NCI-H226 (cell line): Measurements from ENCODE around the gene GPC1.
"Not testable (repeated sequence)": the region's sequence is repeated elsewhere in the genome, so short reads cannot be mapped to it uniquely, and the experiment has no call there.

Experiments used
- DNase-seq: peaks from one replicate; pipeline ENCODE4 v3.0.0-alpha.2; 2015

The GPC1 gene

DNA sequence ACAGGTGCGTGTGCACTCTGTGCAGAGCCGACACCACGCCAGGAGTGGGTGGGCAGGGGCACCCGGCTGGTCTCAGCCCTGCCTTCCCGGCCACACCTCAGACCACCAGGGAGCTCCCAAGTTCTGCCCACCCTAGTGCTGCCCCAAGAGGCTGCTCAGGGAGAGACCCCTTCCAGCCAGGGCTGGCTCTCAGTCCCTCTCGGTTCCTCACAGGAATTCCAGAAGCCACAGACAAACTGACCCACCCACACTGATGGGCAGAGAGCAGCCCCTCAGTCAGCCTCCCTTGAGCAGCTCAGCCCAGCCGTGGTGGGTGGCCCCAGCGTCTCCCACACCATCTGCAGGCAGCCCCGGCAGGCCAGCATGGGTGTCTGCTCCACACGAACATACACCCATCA is 33.8 kb downstream of the GPC1 start:
- DNase-seq = no peak

DNA sequence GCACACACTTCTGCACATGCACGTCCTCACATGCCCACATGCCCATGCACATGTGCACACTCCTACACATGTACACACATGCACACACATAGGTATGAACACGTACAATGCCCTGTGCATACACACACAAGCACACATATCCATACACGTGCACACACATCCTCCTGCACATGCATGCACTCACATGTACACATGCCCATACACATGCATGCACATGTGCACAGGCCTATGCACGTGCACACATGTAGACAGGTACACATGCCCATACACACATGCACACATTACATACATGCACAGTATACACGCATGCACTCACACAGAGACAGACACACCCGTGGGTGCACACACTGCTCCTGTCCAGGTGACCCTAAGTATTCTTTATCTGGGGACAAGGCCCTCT is 34.3 kb downstream of the GPC1 start:
- DNase-seq = no peak

DNA sequence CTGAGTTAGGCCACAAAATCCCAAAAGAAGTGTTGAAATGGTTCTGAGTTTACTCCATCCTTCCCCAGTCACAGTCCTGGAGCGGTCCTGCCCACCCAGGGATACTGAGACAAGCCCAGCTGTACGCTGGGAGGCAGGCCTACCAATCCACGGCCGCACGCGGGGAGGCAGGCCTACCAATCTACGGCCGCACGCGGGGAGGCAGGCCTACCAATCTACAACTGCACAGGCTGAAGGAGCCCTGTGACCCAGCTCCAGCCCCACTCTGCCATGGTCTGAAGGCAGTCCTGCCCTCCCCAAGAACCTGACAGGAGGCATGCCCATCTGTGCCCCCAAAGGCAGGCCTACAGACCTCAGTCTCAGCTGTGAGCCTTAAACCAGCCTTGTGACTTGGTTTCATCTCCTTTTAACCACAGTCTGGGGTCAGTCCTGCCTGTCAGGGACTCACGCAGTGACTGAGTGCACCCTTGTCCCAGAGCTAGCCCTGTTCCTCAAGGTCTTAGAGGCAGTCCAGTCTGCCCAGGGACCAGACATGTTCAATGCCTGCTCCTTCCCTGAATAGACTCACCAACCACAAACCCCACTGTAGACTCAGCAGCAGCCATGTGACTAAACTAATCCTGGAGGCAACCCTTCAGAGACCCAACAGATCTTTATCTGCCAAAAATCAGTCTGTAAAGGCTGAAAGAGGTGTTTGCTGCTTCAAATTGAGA is 36.8 kb downstream of the GPC1 start:
- no peak for DNase-seq

DNA sequence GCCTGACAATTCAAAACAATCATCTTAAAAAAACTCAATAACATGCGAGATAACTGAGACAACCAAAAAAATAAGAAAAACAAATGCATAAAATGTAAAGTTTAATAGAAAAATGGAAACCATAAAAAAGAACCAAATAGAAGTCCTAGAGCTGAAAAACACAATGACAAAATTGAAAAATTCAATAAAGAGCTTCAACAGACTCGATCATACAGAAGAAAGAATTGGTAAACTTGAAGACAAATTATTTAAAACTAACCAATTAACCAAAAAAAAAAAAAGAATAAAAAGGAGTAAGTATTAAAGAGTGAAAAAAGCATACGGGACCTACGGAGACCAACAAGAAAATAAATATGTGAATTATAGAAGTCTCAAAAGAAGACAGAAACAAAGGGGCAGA is 37.7 kb downstream of the GPC1 start:
- DNase-seq = no peak

DNA sequence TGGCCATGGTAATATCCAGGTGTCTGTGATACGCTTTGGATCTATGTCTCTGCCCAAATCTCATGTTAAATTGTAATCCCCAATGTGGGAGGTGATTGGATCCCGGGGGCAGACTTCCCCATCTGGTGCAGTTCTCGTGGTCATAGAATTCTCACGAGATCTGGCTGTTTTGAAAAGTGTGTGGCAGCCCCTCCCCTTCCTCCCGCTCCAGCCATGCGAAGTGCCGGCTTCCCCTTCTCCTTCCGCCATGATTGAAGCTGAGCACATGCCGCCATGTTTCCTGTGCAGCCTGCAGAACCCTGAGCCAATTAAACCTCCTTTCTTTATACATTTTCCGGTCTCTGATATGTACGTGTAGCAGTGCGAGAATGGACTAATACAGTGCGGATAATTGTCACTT is 42.5 kb downstream of the GPC1 start:
- no peak for DNase-seq

DNA sequence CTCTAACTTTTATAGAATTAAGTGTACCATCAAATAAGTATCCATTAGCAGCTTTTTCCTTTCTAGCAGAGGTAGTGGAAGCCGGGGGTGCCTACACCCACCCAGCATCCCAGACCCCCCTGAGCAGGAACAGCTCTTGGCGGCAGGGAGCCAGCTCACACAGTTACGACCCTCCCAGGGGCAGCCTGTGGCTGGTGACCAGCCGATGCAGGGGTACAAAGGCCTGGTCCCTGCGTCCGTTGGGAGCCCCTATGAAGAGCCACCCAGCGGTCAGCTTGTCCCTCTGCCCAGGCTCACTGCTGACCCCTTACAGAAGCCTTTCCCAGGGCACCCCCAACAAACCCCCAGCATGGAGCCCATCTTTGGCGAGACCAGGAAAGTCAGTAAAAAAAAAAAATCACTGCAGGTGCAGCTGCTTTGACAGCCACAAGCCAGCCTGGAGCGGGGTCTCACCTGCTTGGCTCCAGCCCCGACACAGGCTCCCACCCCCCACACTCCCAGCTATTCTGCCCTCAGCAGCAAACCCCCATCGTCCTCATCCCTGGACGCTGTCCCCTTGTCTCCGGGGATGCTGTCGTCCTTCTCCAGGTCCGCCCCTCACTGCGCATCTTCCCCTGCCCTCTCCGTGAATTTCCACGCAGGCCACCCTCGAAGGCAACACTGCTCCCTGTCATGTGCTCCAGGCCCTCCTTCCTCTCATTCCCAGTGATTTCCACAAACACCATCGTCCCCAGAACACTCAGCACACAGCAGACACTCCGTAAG is 43.1 kb downstream of the GPC1 start:
- DNase-seq = no peak

DNA sequence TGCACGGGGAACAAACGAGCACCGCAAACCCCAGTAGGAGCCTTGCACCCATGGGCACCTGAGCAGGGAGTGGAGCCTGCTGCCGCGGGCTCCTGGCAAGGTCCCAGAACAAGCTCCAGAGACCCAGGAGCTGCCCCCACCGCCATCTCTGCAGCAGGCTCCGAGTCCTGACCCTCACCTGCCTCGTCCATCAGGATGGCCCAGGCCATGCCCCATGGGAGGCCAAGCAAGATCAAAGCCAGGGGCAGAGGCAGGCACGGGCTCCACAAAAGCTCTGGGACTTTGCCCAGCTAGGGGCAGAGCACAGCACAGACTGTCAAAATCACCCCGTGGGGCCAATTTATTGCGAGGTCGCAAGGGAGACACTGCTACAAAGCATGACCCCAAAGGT is 43.6 kb downstream of the GPC1 start:
- no peak for DNase-seq

DNA sequence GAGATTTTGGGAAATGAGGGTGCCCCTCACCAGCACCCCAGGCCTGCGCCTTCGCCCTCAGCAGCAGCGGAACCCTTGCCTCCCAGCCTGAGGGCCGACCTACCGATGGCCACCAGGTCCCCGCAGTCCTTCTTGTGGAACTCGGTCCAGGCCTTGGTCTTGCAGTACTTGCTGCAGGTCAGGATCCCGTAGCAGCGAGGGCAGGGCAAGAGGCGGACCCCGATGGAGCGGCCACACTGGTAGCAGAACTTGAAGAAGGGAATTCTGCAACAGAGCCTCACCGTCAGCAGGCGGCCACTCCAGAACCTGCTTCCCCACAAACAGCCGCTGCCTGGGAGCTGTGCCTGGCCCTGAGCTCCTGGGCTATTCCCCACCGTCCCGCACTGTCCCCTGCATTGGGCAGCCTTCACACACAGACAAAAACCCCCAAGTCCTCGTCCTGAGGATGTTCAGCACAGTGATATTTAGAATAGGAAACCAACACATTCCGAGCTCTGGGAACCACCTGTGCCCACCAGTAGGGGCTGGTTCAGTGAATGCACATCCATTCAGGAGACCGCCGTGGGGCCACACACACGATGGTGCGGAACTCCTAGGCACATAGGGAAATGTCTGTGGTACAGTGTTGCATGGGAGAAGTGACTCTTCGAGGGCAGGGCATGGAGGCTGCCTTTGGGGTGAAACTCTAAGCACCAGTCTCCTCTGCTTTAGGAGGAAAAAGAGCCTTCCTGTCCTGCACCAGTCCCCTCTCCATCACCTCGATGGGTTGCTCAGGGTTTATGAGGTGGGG is 45.6 kb downstream of the GPC1 start:
- no peak for DNase-seq

DNA sequence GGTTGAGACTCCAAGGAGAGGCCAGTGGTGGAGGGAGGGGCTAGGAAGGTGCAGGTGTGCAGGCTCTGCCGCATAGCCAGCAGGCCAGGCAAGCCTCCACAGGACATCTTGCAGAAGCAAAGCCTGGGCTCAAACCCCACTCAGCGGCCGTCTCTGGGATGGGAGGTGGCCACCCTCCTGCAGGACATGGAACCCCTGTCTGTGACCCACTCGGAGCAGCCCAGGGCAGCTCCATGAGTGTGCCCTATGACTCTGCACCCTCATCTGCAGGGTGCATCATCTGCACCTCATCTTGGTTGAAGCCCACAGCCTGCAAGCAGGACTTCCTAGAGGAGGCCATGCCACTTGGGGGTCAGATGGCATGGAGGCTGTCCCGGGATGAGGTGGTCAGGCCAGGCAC is 46.3 kb downstream of the GPC1 start:
- DNase-seq = no peak

DNA sequence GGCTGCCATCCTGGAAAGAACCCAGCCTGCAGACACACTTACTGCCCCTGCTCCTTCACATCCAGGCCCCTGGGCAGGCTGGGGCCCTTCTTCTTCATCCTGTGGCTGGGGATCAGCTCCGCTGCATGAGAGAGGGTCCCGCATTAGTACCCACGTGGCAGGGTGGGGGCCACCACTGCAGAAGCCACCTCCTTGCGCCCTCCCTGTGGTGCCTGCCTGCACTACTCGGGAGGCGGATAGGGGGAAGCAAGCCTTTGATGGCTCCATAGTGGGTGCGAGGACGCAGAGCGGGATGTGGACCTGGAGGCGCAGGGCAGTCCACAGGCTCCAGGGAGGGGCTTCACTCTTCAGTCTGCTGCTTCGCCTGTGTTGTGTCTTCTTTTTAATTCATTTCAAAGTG is 46.7 kb downstream of the GPC1 start:
- DNase-seq = no peak

DNA sequence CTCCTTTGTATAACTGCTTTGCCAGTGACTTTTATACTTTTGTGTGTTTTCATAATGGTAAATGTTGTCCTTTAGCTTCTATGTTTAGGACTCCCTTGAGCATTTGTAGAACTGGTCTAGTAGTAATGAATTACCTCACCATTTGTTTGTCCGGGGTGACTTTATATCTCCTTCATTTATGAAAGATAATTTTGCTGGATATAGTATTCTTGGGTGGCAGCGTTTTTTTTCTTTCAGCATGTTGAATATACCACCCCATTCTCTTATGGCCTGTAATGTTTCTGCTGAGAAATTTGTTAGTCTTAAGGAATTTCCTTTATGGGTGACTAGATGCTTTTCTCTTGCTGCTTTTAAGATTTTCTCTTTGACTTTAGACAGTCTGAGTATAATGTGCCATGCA is 56.0 kb downstream of the GPC1 start:
- no peak for DNase-seq

DNA sequence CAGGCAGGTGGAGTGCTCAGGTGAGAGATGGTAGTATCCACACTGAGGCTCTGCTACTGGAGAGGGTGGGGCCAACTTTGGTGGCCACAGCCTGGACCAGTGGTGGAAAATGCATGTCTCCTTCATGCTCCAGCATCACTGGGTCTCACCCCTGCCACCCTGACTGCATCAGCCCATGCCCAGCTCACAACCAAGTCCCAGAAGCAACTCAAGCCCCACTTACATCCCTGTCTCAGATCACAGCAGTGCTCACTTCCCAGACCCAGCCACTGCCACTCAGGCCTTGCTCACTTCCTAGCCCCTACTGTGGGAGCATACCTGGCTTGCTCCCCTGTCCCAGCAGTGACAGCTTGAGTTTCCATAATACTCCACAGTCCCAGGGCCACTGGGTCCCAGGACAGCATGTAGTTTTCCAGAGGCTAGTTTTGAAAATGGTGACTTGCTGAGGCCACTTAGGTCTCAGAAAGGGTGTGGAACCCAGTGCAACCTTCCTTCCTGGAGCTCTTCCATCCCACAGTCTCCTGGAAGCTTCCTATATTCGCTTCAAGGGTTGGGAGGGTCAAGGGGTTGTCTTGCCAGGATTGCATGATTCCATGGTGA is 58.8 kb downstream of the GPC1 start:
- DNase-seq = no peak

DNA sequence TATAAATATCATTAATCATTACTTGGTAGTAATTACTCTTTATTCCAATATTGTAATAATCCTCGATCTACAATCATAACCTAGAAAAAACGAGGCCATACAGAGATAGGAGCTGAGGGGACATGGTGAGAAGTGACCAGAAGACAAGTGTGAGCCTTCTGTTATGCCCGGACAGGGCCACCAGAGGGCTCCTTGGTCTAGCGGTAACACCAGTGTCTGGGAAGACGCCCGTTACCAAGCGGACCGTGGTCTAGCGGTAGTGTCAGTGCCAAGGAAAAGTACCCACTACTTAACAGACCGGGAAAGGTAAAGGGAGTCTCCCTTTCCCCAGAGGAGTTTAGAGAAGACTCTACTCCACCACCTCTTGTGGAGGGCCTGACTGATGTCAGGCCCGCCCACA is 59.5 kb downstream of the GPC1 start:
- not testable (repeated sequence) for DNase-seq

DNA sequence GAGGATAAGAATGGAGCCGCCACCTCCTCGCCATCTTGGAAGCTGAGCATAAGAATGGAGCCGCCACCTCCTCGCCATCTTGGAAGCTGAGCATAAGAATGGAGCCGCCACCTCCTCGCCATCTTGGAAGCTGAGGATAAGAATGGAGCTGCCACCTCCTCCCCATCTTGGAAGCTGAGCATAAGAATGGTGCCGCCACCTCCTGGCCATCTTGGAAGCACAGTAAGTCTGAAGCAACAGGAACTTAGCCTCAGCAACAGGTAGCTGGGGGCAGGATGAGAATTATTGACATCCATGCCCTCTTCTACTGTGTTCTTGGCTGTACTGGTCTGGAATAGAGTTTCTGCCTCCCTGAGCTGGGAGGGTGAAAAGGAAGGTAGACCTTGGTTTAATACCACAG is 61.6 kb downstream of the GPC1 start:
- not testable (repeated sequence) for DNase-seq

DNA sequence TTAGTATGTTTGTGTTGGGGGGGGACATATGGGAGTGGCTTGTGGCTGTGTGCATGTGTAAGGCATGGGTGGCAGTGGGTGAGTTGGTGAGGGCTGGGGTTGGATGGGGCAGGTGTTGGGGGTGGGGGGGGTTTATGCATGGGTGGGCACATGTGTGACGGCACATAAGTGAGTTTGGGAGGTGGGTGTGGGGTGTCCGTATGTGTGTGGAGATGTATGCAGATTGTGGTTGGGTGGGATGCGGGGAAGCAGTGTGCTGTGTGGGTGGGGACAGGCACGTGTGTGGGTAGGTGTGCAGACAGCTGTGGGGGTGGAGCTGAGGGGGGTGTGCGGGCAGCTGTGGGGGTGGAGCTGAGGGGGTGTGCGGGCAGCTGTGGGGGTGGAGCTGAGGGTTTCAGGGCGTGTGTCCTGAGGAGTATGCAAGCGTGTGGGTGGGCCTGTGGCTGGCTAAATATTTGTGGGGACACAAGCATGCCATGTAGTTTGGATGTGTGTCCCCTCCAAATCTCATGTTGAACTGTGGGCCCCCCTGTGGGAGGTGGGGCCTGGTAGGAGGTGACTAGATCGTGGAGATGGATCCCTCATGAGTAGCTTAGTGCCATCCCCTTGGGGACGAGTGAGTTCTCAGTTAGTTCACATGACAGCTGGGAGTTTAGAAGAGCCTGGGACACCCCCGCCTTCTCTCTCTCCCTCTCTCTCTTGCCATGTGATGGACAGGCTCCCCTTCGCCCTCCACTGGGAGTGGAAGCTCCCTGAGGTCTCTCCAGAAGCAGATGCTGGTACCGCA is 62.9 kb downstream of the GPC1 start:
- DNase-seq = no peak

DNA sequence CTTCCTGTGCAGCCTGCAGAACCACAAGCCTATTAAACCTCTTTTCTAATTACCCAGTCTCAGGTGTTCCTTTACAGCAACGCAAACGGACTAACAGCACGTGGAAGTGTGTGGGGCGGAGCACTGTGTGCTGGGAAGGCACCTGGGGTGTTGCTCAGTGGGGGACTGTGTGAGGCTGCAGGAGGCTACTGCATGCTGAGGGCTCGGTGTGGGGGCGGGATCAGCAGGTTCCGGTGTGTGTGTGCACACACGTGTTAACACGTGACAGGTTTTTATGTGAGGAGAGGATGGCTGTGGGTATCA is 63.4 kb downstream of the GPC1 start:
- DNase-seq = no peak

DNA sequence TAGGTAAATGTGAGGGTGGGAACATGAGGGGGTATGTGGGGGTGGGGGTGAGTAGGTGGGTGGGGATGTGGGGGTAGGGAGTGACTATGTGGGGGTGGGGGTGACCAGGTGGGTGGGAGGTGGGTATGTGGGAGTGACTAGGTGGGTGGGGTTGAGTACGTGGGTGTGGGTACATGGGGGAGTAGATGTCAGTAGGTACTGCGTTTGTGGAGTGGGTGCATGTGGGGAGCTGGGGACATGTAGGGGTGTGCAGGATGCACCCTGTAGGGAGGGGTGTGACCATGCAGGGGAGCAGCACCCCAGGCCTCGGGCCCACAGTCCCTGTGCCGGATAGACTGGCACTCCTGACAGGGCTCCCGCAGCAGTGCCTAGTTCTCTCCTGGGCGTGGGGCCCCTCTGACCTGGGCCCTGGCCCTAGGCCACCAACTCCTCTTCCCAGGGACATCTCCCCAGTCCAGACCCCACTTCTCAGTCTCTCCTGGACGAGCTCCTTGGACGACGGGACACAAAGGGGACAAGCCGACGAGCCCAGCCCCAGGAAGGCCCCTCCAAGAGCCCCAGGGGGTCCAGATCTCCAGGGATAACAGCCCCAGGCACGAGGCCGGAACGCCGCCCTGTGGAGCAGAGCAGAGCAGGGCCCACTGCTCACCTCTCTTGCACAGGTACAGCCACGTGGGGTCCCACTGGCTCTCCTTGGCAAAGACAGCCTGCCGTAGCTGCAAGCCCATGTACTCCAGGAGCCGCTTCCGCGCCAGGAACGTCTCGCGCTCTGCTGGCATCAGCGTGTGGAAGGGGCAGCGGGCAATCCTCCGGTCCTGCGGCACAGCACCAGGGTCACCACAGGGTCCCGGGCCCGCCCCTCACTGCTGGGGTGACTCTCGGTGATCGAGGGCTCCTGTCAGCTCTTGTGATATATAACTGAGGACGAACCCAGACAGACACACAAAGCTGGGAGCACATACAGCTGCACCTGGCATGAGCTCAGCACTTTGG is 64.1 kb downstream of the GPC1 start:
- no peak for DNase-seq

DNA sequence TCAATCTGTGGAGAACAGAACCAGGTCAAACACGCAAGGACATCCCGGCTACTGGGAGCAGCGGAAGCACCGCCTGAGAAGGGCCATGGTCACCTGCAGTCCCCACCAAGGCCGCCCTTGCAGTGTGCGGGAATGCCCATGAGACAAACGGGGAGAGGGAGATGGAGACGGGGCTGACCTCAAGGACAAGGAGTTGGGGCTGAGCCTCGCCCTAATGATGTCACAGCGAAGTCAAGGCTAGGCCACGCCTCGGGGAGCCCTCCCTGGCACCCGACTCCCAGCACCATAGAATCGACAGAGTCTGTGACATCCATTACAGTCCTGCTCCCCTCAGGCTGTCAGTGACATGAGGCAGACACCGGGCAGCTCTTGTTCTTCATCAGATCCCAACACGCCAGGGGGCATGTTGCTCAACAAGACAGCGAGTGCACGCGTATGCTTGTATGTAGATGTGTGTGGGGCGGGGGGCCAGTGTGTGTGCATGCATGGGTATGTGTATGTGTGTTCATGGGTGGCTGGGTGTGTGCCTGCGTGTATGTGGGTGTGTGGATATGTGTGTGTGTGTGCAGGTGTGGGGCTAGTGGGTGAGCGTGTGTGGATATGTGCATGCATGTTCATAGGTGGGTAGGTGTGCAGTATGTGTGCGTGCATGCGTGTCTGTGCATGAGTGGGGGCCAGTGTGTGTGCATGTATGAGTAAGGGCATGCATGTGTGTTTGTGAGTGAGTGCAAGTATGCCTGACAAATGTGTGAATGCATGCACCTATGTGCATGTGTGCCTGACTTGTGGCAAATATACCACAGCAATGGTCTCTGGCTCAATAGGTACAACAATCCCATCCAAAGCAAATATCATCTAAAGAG is 65.3 kb downstream of the GPC1 start:
- DNase-seq = no peak

DNA sequence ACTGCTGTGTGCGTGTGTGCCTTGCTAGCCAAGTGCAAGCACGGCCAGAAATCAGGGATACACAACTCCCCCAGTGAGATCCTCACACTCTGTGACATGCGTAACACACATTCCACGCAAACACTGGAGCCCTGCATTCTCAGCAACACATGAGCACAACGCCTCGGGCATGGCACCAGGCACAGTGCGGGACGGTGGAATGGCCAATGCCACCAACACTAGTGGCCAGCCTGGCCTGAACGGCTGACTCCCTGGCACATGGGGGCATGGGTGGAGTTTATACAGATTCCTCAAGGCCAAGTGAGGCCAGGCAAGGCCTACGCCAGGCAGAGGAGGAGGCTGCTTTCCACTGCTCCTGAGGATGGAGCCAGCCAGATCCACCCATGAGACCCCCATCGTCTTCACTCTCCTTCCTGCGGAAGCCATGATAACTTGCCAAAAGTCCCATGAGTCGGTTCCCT is 66.1 kb downstream of the GPC1 start:
- DNase-seq = no peak

DNA sequence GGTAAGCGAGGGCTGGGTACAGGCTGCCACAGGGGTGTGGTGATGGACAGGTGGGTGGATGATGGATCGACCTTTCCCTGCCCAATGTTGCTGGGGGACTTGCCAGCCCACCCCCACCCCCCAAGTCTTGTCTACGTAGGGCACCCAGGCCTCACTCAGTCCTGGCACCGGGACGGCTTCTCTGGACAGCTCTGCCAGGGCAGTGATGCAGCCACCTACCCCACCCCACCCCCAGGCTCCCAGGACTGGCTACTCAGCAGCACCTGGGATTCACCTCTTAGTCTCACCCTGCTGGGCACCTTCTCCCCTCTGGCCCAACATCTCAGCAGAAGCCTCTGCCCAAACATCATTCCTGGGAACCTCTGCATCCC is 66.6 kb downstream of the GPC1 start:
- no peak for DNase-seq
